Measurements from ENCODE around the gene DGKH. TPM values are rescaled to one million over a fixed set of nuclear protein-coding genes. Genes with fewer than 3 reads are reported as not detected.
A peak's percentile ranks its signal among the peaks of the same experiment; 100 is the strongest.

DGKH gene
- total and polyA plus RNA-seq, 8 donors, result 0.61 to 41.5 (median 11.7) TPM

GRCh38 chr13:42007844-42008243 lies 40.6 kb upstream of the DGKH start:
- 36 to 59% (median 47%) methylated on average over 1 of the region's 1 CpG for WGBS, 5 donors
- Histone ChIP-seq H3K27ac (no peak overlapping the region), H3K36me3 (no peaks in the 10 kb centered on the region), H3K4me3 (no peak overlapping the region), H3K4me1 (peaks cover 0 to 14% (median 10%) of the 10 kb centered on the region in 4 donors), H3K27me3 (no peaks in the 10 kb centered on the region), H3K9me3 (no peaks in the 10 kb centered on the region)
- intact Hi-C loops (cut with DNase I; ENCODE audit: low total_unique reads), result no loop called here
- peak in 1 of 2 donors; percentile 31 for DNase-seq
- TF ChIP-seq POLR2A (IDR thresholded peaks at IDR 0.05), result no peak
- TF ChIP-seq CTCF (IDR thresholded peaks at IDR 0.05), result no peak
- TF ChIP-seq EP300 (IDR thresholded peaks at IDR 0.05), result no peak
- no peak for TF ChIP-seq POLR2AphosphoS5 (IDR thresholded peaks at IDR 0.05)

GRCh38 chr13:42009057-42009456 lies 39.4 kb upstream of the DGKH start:
- H3K4me1 ChIP-seq, result peaks cover 0 to 14% (median 10%) of the 10 kb centered on the region in 4 donors
- intact Hi-C loops (cut with DNase I; ENCODE audit: low total_unique reads), result no loop called here
- no peak for TF ChIP-seq CTCF (IDR thresholded peaks at IDR 0.05)
- no peak for TF ChIP-seq POLR2AphosphoS5 (IDR thresholded peaks at IDR 0.05)
- no peak for TF ChIP-seq POLR2A (IDR thresholded peaks at IDR 0.05)
- TF ChIP-seq EP300 (IDR thresholded peaks at IDR 0.05), result no peak
- H3K36me3 ChIP-seq, result no peaks in the 10 kb centered on the region
- WGBS, 5 donors, result 89 to 99% (median 93%) methylated on average over 4 of the region's 4 CpGs
- no peak overlapping the region for H3K27ac ChIP-seq
- H3K4me3 ChIP-seq, result no peak overlapping the region
- no peak for DNase-seq
- no peaks in the 10 kb centered on the region for H3K9me3 ChIP-seq
- no peaks in the 10 kb centered on the region for H3K27me3 ChIP-seq

- DNase-seq, result peak; percentile 28 to 53
- no peaks in the 10 kb centered on the region for H3K9me3 ChIP-seq
- H3K4me3 ChIP-seq, result peak overlapping the region in 3 of 4 donors; percentile 2 to 30 (median 18)
- H3K36me3 ChIP-seq, result no peaks in the 10 kb centered on the region
- TF ChIP-seq POLR2A (IDR thresholded peaks at IDR 0.05) (no peak), CTCF (IDR thresholded peaks at IDR 0.05) (no peak), POLR2AphosphoS5 (IDR thresholded peaks at IDR 0.05) (no peak), EP300 (IDR thresholded peaks at IDR 0.05) (no peak)
- 23 to 40% (median 34%) methylated on average over 16 of the region's 16 CpGs for WGBS, 5 donors
- intact Hi-C loops (cut with DNase I; ENCODE audit: low total_unique reads), result no loop called here
- no peaks in the 10 kb centered on the region for H3K27me3 ChIP-seq
- peaks cover 0 to 14% (median 10%) of the 10 kb centered on the region in 4 donors for H3K4me1 ChIP-seq
- H3K27ac ChIP-seq, result no peak overlapping the region
These were observed 36.7 kb upstream of the DGKH start for GRCh38 chr13:42011601-42012350.

- no peaks in the 10 kb centered on the region for H3K9me3 ChIP-seq
- no peak overlapping the region for H3K27ac ChIP-seq
- peaks cover 0 to 12% (median 9%) of the 10 kb centered on the region in 4 donors for H3K4me1 ChIP-seq
- 89 to 98% (median 96%) methylated on average over 4 of the region's 4 CpGs for WGBS, 5 donors
- no peak for DNase-seq
- no peak overlapping the region for H3K4me3 ChIP-seq
- no peaks in the 10 kb centered on the region for H3K36me3 ChIP-seq
- H3K27me3 ChIP-seq, result no peaks in the 10 kb centered on the region
- intact Hi-C loops (cut with DNase I; ENCODE audit: low total_unique reads), result no loop called here
- TF ChIP-seq CTCF (IDR thresholded peaks at IDR 0.05), result no peak
- no peak for TF ChIP-seq EP300 (IDR thresholded peaks at IDR 0.05)
- TF ChIP-seq POLR2AphosphoS5 (IDR thresholded peaks at IDR 0.05), result no peak
- no peak for TF ChIP-seq POLR2A (IDR thresholded peaks at IDR 0.05)
These were observed 34.3 kb upstream of the DGKH start for GRCh38 chr13:42014119-42014518.
